Hematopoietic multipotent progenitor cell (in vitro differentiated cells): Measurements from ENCODE around the gene PPT1. TPM values are rescaled to one million over a fixed set of nuclear protein-coding genes. Genes with fewer than 3 reads are reported as not detected.

Experiments
- DNase-seq, 3 donors: peaks; one replicate each; pipeline ENCODE4 v3.0.0-alpha.2; 2011 to 2015; ENCODE audit warnings: low read depth in 2 of 3, low spot score in 2 of 3
- total RNA-seq: library from RNA; depleted of rRNA; stranded (reverse); fragments of >200 nt; gene quantifications from one replicate; pipeline ENCODE4 v1.2.3, GENCODE V29; 2012

Gene PPT1
- total RNA-seq, 1 donor = 73.5 TPM

- DNase-seq = peak in 2 of 3 donors; percentile 60 to 72
Measured at GRCh38 chr1:40032240-40032891, 64.7 kb downstream of the PPT1 start.

DNA sequence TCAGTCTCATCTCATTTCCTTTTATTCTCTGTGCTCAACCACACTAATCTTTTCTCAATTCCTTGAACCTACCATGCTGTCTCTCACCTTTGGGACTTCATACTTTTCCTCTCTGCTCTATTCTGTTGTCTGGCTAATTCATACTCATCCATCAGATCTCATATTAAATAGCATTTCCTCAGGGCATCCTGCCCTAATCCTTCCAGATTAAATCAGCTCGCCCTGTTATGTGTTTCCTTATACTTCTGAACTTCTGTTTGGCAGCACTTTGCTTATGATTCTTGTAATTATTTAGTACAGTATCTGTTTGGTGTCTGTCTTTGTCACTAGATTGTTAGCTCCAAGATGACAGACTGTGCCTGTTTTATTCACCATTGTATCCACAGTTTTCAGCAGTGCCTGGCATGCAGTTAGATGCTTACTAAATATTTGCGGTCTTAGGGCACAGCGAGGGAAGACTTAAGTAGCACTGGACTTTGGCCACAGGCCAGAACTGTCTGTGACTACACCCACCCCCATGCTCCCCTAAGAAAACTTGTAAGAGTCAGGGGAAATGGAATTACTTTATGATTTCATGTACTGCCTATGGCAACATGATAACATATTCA is 66.4 kb downstream of the PPT1 start:
- DNase-seq = no peak

- DNase-seq = peak in 1 of 3 donors; percentile 61
Measured at GRCh38 chr1:40029608-40030007, 67.4 kb downstream of the PPT1 start.

DNA sequence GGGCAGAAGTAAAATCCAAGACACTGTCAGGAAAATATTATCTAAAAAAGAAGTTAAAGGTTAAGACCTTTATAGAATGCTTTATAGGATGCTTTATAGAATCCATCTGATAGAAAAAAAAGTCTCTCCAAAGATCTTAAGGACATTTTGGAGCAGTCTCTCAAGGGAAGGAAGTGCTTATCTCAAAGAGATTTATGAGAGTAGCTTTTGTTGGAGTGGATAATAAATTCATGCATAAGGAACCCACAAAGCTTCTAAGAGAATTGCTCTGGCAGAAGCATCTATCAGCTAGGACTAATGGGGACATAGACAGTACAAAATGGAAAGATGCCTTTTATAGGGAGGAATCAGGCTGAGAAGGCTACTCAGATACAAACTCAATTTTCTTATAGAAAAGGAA is 69.4 kb downstream of the PPT1 start:
- no peak for DNase-seq

GRCh38 chr1:40024671-40025070 is 72.4 kb downstream of the PPT1 start:
- DNase-seq = no peak

- no peak for DNase-seq
Measured at GRCh38 chr1:40023379-40023944, 73.6 kb downstream of the PPT1 start.

Other genes with a start within 250 kb of the PPT1 start
- gene TRIT1, start 213.7 kb downstream of the PPT1 start, total RNA-seq = 22.9 TPM
- gene MYCL, start 195.3 kb downstream of the PPT1 start, total RNA-seq = 0.27 TPM
- gene MFSD2A, start 142.1 kb downstream of the PPT1 start, total RNA-seq = 2.4 TPM
- 137 TPM for gene CAP1, start 56.5 kb downstream of the PPT1 start, total RNA-seq
- 8.6 TPM for gene RLF, start 64.1 kb upstream of the PPT1 start, total RNA-seq
- gene TMCO2, start 150.7 kb upstream of the PPT1 start, total RNA-seq = not detected
- 8.1 TPM for gene ZMPSTE24, start 161.0 kb upstream of the PPT1 start, total RNA-seq
- 1.1 TPM for gene COL9A2, start 220.0 kb upstream of the PPT1 start, total RNA-seq